LNCaP clone FGC (cell line): ENCODE measurements around the gene HS3ST3A1.

Experiments
- DNase-seq: peaks from one replicate; pipeline ENCODE4 v3.0.0-alpha.2; 2011; ENCODE audit warnings: low read depth
- H3K4me3 ChIP-seq: 2 replicates; pipeline ENCODE4 v1.5.1; 2011; ENCODE audit warnings: mild to moderate bottlenecking, low read depth, low read length, control low read depth
- CTCF ChIP-seq: IDR thresholded peaks from 2 replicates; pipeline ENCODE4 v1.5.1; 2012; ENCODE audit warnings: mild to moderate bottlenecking; ENCODE audit not compliant: control insufficient read depth, insufficient read depth; ENCODE audit errors: extremely low read depth

HS3ST3A1 gene

DNA sequence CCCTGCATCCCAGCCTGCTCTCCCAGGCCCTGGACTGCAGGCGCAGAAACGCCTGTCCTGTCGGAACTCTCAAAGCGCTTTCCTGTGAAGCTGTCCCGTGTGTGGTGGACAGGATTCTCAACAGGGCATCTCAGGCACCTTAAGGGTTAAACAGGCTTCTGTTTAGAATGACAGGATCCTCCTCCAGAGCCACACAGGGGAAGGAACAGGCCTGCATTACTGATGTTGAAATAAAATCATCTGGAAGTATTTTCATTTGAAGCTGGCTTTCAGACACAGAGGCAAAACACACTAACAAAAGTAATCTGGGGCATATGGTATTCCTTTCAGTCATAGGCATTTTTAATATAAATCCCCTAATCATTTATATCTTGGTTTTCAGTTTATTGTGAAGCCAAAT lies 7.4 kb downstream of the HS3ST3A1 start:
- DNase-seq = no peak
- TF ChIP-seq CTCF = no peak
- no peak overlapping the region for H3K4me3 ChIP-seq

- no peak overlapping the region for H3K4me3 ChIP-seq
- no peak for TF ChIP-seq CTCF
Observed at GRCh38 chr17:13593757-13594156, 8.0 kb downstream of the HS3ST3A1 start.

DNA sequence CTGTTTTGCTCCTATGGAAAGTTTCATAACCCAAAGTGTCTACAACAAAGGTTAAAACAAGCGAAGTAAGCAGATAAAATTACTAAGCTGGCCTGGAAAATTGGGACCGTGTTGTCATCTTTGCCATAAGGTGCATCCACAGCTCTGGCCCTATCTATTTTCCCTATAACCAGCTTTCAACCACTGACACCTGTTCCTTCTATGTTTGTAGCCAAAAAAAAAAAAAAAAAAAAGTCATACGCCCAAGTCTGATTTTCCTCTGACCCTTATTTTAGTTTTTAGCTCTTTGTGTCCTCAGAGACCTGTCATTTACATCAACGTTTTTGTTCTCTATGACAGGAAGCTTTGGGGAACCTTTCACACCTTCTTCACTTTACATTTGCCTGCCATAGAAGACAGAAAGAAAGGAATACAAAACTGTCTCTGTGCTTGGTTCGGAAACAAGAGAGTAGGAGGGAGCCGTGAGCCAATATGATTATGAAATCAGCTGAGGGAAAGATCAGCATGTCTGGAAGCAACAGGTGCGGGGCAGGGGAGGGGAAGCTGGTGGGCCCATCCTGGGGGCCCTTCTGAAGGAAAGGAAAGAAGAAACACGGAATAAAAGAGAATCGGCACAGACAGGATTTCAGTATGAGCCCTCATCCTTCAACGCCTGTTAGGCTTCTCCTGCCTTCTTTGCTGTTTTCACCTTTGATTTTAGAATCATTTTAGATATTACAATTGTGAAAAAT lies 8.5 kb downstream of the HS3ST3A1 start:
- no peak for TF ChIP-seq CTCF
- H3K4me3 ChIP-seq = no peak overlapping the region
- DNase-seq = no peak

More at GRCh38 chr17:13593757-13594156, 8.0 kb downstream of the HS3ST3A1 start:
- DNase-seq = no peak

GRCh38 chr17:13592427-13592826 lies 9.3 kb downstream of the HS3ST3A1 start:
- no peak overlapping the region for H3K4me3 ChIP-seq
- TF ChIP-seq CTCF = no peak
- no peak for DNase-seq

DNA sequence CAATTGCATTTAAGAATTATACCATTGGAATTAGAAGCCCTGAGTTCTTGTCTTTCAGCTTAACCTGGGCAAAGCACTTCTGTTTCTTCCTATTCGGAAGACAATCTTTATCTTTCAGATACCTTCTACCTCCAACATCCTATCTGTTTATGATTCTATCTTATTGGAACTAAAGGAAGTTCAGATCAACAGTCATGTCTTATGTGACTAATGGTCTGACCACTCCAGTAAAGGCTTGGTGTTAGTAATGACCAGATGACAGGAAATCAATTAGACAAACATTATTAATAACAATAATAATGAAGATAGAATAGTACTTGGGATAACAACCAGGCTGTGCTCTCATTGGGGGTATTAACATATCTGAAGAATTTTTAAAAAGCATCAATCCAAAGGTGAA lies 11.3 kb downstream of the HS3ST3A1 start:
- DNase-seq = no peak
- H3K4me3 ChIP-seq = no peak overlapping the region

GRCh38 chr17:13589658-13590057 lies 12.1 kb downstream of the HS3ST3A1 start:
- no peak for TF ChIP-seq CTCF

More for the DNA sequence above, 11.3 kb downstream of the HS3ST3A1 start:
- TF ChIP-seq CTCF = no peak

GRCh38 chr17:13587487-13588338 lies 14.0 kb downstream of the HS3ST3A1 start:
- no peak overlapping the region for H3K4me3 ChIP-seq
- DNase-seq = no peak

More at GRCh38 chr17:13589658-13590057, 12.1 kb downstream of the HS3ST3A1 start:
- H3K4me3 ChIP-seq = no peak overlapping the region
- no peak for DNase-seq

More at GRCh38 chr17:13587487-13588338, 14.0 kb downstream of the HS3ST3A1 start:
- TF ChIP-seq CTCF = no peak
